ENCODE results near the gene UBASH3B.

The UBASH3B gene

GRCh38 chr11:122665861-122666260, 10.3 kb downstream of the UBASH3B start:
- no peak overlapping the region for H3K4me2 ChIP-seq (ENCODE audit: low read length)
- TF ChIP-seq CTCF (IDR thresholded peaks at IDR 0.05), result no peak
- H3K27me3 ChIP-seq (ENCODE audit: control insufficient read depth, insufficient read depth, low read length), result no peaks in the 10 kb centered on the region
- H3K4me3 ChIP-seq (ENCODE audit: low read depth, low read length), result no peak overlapping the region
- no peaks in the 10 kb centered on the region for H3K36me3 ChIP-seq (ENCODE audit: control insufficient read depth, insufficient read depth, low read length)
- no peak overlapping the region for H2AFZ ChIP-seq
- H3K27ac ChIP-seq, result no peak overlapping the region
- H3K9ac ChIP-seq, result no peak overlapping the region
- H3K79me2 ChIP-seq, result no peaks in the 10 kb centered on the region
- no peaks in the 10 kb centered on the region for H3K9me3 ChIP-seq (ENCODE audit: control insufficient read depth, low read length)
- no peaks in the 10 kb centered on the region for H3K4me1 ChIP-seq

GRCh38 chr11:122666743-122667142, 11.2 kb downstream of the UBASH3B start:
- H3K27ac ChIP-seq, result no peak overlapping the region
- no peaks in the 10 kb centered on the region for H3K27me3 ChIP-seq (ENCODE audit: control insufficient read depth, insufficient read depth, low read length)
- H2AFZ ChIP-seq, result no peak overlapping the region
- no peak overlapping the region for H3K4me3 ChIP-seq (ENCODE audit: low read depth, low read length)
- H3K4me2 ChIP-seq (ENCODE audit: low read length), result no peak overlapping the region
- no peaks in the 10 kb centered on the region for H3K79me2 ChIP-seq
- no peaks in the 10 kb centered on the region for H3K36me3 ChIP-seq (ENCODE audit: control insufficient read depth, insufficient read depth, low read length)
- no peaks in the 10 kb centered on the region for H3K4me1 ChIP-seq
- H3K9ac ChIP-seq, result no peak overlapping the region
- H3K9me3 ChIP-seq (ENCODE audit: control insufficient read depth, low read length), result no peaks in the 10 kb centered on the region
- TF ChIP-seq CTCF (IDR thresholded peaks at IDR 0.05), result no peak

GRCh38 chr11:122668562-122669090, 13.1 kb downstream of the UBASH3B start:
- Histone ChIP-seq H3K9ac (no peak overlapping the region), H3K79me2 (no peaks in the 10 kb centered on the region), H3K4me3 (ENCODE audit: low read depth, low read length) (no peak overlapping the region), H3K36me3 (ENCODE audit: control insufficient read depth, insufficient read depth, low read length) (no peaks in the 10 kb centered on the region), H2AFZ (no peak overlapping the region), H3K27ac (no peak overlapping the region), H3K4me1 (no peaks in the 10 kb centered on the region), H3K27me3 (ENCODE audit: control insufficient read depth, insufficient read depth, low read length) (no peaks in the 10 kb centered on the region), H3K9me3 (ENCODE audit: control insufficient read depth, low read length) (no peaks in the 10 kb centered on the region), H3K4me2 (ENCODE audit: low read length) (no peak overlapping the region)
- no peak for TF ChIP-seq CTCF (IDR thresholded peaks at IDR 0.05)

- Histone ChIP-seq H2AFZ (no peak overlapping the region), H3K4me2 (ENCODE audit: low read length) (no peak overlapping the region), H3K9me3 (ENCODE audit: control insufficient read depth, low read length) (no peaks in the 10 kb centered on the region), H3K4me1 (no peaks in the 10 kb centered on the region), H3K27me3 (ENCODE audit: control insufficient read depth, insufficient read depth, low read length) (no peaks in the 10 kb centered on the region), H3K4me3 (ENCODE audit: low read depth, low read length) (no peak overlapping the region), H3K36me3 (ENCODE audit: control insufficient read depth, insufficient read depth, low read length) (no peaks in the 10 kb centered on the region), H3K27ac (no peak overlapping the region), H3K9ac (no peak overlapping the region), H3K79me2 (no peaks in the 10 kb centered on the region)
- no peak for TF ChIP-seq CTCF (IDR thresholded peaks at IDR 0.05)
Observed at GRCh38 chr11:122670131-122670530, 14.6 kb downstream of the UBASH3B start.

- H3K79me2 ChIP-seq, result no peaks in the 10 kb centered on the region
- H3K9me3 ChIP-seq (ENCODE audit: control insufficient read depth, low read length), result no peaks in the 10 kb centered on the region
- no peak for TF ChIP-seq CTCF (IDR thresholded peaks at IDR 0.05)
- H3K9ac ChIP-seq, result no peak overlapping the region
- no peak overlapping the region for H3K4me2 ChIP-seq (ENCODE audit: low read length)
- H3K4me3 ChIP-seq (ENCODE audit: low read depth, low read length), result no peak overlapping the region
- H2AFZ ChIP-seq, result no peak overlapping the region
- H3K4me1 ChIP-seq, result no peaks in the 10 kb centered on the region
- H3K27me3 ChIP-seq (ENCODE audit: control insufficient read depth, insufficient read depth, low read length), result no peaks in the 10 kb centered on the region
- no peaks in the 10 kb centered on the region for H3K36me3 ChIP-seq (ENCODE audit: control insufficient read depth, insufficient read depth, low read length)
- no peak overlapping the region for H3K27ac ChIP-seq
Observed at GRCh38 chr11:122671400-122671891, 15.9 kb downstream of the UBASH3B start.

All from parathyroid adenoma (tissue), 2 donors.